Neural cell (in vitro differentiated cells): ENCODE data around the gene SMARCC1.
"Not testable (repeated sequence)": the region's sequence is repeated elsewhere in the genome, so short reads cannot be mapped to it uniquely, and the experiment has no call there.

ENCODE experiments used
- CTCF ChIP-seq: fragments of 450-650 bp; IDR thresholded peaks from 2 replicates; pipeline ENCODE4 v1.5.1; 2014; ENCODE audit warnings: antibody characterized with exemption, mild to moderate bottlenecking, moderate library complexity; ENCODE audit not compliant: poor library complexity, severe bottlenecking
- EZH2 ChIP-seq: fragments of 200-600, 300-800 bp; shearing (Covaris generic), sonication (generic); IDR thresholded peaks from 2 replicates; pipeline ENCODE4 v1.6.1; 2014; ENCODE audit warnings: antibody characterized with exemption, low read length, borderline replicate concordance, mild to moderate bottlenecking; ENCODE audit not compliant: insufficient read depth, poor library complexity, severe bottlenecking
- POLR2AphosphoS5 ChIP-seq: IDR thresholded peaks from 2 replicates; pipeline ENCODE4 v1.6.1; 2012

GRCh38 chr3:47717448-47717847, 64.2 kb downstream of the SMARCC1 start:
- not testable (repeated sequence) for TF ChIP-seq CTCF, POLR2AphosphoS5, EZH2
